Left renal cortex interstitium (tissue), 4 donors: ENCODE data around the gene FAM163A. TPM values are rescaled to one million over a fixed set of nuclear protein-coding genes. Genes with fewer than 3 reads are reported as not detected.
A peak's percentile ranks its signal among the peaks of the same experiment; 100 is the strongest.
"Not testable (repeated sequence)": the region's sequence is repeated elsewhere in the genome, so short reads cannot be mapped to it uniquely, and the experiment has no call there.

Source experiments
- DNase-seq, 4 donors: peaks; one replicate each; pipeline ENCODE4 v3.0.0-alpha.2; 2013; ENCODE audit warnings: low read depth in 4 of 4, low spot score in 2 of 4, missing footprints in 1 of 4
- polyA plus RNA-seq, 4 donors: library from polyadenylated mRNA; unstranded; fragments of 120-200 nt; gene quantifications; one replicate each; pipeline ENCODE4 v1.2.1, GENCODE V29; 2013; ENCODE audit not compliant: insufficient read length in 4 of 4

FAM163A gene
- polyA plus RNA-seq, 4 donors: 0.52 to 1.0 (median 0.63) TPM

- no peak for DNase-seq
These were observed 44.0 kb downstream of the FAM163A start for GRCh38 chr1:179786815-179787685.

DNA sequence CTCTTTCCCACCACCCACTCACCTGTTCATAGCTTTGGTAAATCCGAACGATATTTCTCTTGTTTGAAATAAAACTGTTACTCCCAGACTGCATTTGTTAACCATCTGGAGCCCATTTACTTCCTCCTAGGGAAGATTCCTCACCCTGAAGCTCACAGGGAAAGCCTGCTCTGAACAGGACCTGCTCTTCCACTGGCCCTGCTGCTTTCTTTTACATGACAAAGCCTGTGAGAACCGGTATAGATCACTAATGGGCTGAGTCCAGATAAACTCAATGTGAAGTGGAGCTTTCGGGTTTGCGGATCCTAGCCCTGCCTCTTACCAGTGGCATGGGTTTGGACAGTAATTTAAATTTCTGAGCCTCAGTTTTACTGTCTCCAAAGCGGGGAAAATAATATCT, 45.2 kb downstream of the FAM163A start:
- DNase-seq: no peak

DNA sequence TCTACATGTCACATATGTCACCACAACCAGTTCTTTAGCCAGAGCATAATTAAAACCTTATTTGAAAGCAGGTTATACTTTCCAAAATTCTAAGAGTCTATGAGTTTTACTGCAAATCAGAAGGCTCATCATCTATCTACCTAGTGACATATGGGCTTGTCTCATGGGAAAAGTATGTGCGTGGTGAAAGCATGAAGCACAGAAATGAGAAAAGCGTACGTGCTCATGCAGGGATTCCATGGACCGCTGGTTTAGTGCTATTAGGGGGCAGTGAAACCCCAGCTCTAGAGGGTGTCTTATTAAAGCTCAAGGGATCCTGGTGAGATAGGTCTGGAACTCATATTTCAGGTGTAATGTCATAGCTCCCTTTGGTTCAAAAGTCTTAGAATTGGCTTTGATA, 50.2 kb downstream of the FAM163A start:
- no peak for DNase-seq

- DNase-seq: no peak
These were observed 51.1 kb downstream of the FAM163A start for GRCh38 chr1:179794146-179794545.

DNA sequence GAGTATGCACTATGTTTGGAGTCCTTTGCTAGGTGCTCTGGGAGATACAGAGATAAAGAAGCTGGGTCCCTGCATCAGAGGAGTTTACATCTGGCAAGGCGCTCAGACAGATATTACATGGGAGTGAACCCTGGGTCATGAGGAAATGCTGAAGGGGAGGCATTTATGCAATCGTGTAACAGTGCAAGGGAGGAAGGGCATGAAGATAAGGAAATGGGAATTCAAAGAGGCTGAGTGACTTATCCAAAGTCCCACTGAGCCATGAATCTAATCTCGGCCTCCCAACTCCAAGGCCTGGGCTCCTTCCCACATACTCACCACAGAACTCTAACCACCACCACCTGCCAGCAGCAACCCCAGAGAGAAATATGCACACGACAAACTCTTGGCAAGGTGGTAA, 51.6 kb downstream of the FAM163A start:
- no peak for DNase-seq

- DNase-seq: no peak
These were observed 55.2 kb downstream of the FAM163A start for GRCh38 chr1:179798213-179798863.

DNA sequence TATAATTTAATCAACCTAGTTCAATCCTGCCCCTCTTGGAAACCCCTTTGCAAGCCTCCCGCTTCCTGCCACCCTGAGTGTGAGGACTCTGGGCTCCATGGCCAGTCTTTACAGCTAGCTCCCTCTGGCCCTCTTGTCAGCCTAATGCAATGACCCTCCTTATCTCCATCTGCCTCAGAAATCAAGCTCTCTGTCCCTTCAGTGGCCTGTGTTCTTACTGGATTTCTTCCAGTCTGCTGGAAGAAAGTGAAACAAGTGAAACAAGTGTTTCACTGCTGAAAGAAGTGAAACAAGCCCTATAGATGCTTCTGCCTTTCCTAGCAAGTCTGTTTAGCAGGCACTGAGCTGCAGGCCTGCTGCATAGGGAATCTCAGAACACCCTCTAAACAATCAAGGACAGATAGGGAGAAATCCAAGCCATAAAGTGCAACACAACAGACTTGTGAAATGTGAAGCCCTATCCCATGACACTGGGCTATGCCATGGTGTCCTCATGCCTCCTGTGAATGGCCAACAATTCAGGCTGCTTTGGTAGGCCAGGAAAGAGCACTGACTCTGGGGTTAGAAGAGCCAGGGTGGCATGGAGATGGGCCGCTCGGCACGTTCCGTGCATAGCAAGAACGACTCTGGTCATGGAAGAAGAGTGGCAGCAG, 55.9 kb downstream of the FAM163A start:
- no peak for DNase-seq

GRCh38 chr1:179800481-179800880, 57.4 kb downstream of the FAM163A start:
- DNase-seq: no peak

DNA sequence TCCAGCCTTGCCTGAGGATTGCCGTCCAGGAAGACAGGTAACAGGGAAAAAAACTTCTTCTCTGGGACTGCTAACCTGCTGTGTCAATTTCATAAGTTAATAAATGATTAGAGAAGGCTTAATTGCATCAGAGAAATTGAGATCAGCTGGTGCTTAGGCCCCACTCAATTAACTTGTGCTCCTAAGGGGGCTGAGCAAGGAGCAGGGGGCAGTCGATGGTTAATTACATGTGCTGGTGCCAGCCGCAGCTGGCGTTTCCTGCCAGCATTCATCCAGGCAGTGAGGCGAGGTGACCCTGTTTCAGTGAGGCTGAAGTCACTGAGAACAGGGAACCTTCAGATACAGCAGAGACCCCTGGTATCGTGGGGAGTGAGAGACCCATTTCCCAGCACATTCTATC, 60.0 kb downstream of the FAM163A start:
- DNase-seq: no peak

GRCh38 chr1:179803918-179804317, 60.8 kb downstream of the FAM163A start:
- DNase-seq: no peak

GRCh38 chr1:179804417-179804816, 61.3 kb downstream of the FAM163A start:
- not testable (repeated sequence) for DNase-seq

DNA sequence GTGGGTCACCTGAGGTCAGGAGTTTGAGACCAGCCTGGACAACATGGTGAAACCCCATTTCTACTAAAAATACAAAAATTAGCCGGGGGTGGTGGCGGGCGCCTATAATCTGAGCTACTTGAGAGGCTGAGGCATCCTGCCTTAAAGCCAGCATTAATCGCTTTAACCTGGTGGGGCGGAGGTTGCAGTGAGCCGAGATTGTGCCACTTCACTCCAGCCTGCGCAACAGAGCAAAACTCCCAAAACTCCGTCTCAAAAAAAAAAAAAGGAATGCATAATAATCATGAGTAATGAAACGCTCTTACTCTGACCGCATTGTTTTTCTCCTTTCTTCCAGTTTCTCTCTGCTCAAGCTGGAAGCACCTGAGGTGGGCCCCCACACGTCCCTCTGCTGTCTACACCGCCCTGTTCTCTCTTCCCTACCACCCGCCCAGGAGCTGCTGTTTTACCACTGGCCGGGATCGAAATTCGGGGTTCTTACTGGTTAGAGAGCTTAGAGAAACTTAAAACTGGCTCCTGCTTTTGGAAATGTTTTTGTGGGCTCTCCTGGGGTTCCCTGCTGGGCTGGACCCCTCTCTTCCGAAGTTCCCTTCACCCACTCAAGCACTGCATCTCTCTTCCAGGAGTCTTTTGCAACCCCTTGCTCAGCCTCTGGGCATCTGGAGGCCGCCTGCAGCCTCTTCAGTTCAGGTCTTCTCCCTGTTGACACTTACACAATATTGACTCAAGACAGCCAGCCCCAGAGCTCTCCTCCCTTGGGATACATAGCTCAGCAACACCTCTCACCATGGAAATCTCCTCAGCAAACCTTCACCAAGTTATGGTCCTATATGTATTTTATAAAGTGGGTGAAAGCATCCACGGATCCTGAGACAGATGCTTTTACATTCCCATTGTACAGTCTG, 62.5 kb downstream of the FAM163A start:
- DNase-seq: no peak

GRCh38 chr1:179806333-179806732, 63.2 kb downstream of the FAM163A start:
- DNase-seq: no peak

- DNase-seq: no peak
These were observed 64.2 kb downstream of the FAM163A start for GRCh38 chr1:179807291-179807690.

DNA sequence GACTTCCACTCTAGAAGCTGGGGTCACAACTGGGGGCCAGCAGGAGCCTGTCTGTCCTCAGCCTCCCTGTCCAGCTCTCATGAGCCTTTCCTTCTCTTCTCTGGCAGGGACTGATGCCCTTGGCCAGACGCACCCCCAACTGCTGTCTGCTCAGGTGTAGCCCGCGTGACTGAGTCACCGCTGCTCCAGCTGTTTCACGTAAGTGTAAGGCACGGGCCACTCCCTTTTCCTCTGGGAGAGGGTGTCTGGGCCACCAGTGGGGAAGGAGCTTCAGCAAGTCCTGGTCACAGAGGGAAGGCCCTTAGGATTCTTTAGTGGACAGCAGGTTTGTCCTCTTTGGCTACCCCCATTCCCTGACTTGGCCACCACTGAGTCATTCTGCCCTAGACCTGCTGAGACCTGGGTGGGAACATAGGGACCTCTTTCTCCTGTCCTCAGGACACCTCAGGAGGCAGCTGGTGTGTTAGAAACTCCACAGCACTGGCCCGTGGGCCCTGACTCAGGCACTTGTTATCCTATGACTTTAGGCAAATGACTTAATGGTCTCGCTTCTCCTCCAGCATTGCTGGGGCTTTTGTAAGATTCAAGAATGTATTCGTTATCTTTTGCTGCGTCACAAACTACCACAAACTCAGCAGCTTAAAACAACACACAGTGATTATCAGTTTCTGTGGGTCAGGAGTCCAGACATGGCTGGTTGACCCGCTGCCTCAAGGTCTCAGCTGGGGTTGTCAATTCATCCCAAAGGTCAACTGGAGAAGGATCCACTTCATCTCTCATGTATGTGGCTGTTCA, 64.8 kb downstream of the FAM163A start:
- DNase-seq: no peak

DNA sequence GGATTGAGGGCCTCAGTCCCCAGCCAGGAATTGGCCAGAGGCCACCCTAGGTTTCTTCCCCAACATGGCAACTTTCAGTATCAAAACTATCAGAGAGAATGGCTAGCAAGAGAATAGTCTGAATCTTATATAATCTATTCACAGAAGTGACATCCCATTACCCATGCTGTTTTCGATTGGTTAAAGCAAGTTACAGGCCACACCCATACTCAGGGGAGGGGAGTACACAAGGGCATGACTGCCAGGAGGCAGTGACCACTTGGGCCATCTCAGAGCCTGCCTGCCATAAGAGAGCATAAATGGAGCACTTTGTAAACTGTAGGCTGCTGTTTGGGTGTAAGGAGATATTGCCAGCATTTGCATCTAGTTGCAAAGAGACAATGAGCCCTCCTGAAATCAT, 65.4 kb downstream of the FAM163A start:
- no peak for DNase-seq

DNA sequence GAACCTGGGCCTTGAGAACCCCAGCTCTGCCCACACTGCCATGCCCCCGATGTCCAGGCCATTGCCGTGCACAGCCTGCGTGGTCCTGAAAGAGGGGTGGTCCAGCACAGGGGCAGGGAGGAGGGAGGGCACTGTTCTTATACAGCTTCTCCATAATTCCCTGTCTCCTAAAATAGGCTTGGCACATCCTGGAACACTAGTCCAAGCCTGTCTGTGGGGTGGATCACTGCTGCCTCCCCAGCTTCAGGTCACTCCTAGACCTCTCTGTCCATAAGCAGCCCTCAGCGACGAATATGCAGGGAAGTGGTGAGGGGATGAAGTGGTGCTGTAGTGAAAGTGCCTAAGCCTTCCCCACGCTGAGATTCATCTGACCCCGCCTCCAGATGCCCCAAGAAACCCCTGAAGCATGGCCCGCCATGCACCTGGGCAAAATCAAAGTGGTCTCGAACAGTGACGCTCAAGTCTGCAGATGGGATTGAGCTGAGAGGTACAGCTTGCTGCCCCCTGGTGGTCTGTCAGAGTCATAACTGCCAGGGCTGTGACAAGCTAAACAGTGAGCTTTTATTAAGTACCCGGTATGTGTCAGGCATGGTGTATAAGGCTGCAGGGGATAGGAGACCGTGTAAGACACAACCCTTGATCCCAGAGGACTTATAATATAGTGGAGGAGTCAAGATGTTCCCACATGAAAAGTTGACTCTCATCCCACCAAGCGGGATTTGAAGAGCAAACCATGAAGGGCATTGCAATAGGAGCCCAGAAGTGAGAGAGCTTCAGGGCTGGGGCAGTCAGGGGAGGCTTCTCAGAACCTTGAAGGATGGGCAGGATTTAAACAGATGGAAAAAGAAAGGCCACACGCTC, 66.6 kb downstream of the FAM163A start:
- peak in 3 of 4 donors; percentile 52 to 60 (median 59) for DNase-seq

GRCh38 chr1:179810367-179810715, 67.2 kb downstream of the FAM163A start:
- no peak for DNase-seq
